GM12891 (cell line): ENCODE results near the gene SRCIN1.

Source experiments
- POLR2A ChIP-seq: IDR thresholded peaks from 2 replicates; pipeline ENCODE4 v1.6.1; 2011; ENCODE audit warnings: low read depth, low read length, control low read depth
- POLR2AphosphoS5 ChIP-seq: IDR thresholded peaks from 2 replicates; pipeline ENCODE4 v1.6.1; 2011; ENCODE audit warnings: low read depth, low read length, control low read depth

DNA sequence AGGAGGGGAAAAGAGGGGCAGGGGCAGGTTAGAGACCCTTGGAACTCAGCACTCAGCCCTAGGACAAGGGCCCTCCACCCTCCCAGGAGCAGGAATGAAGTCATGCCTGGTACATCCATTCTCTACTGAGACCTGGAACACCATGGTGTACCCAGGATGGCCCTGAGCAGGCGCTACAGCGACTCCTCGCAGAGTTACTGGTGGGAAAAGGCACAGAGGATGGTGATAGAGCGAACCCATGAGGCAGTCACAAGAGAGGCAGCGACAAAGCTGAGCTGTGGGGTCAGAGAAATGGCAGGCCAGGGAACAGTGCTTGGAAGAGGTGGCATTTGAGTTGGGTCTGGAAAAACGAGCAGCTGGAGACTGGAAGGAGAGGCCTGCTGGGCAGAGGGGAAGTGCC, 37.5 kb downstream of the SRCIN1 start:
- no peak for TF ChIP-seq POLR2A
- no peak for TF ChIP-seq POLR2AphosphoS5
